Measurements from ENCODE around the gene PLA2G2F. TPM values are rescaled to one million over a fixed set of nuclear protein-coding genes. Genes with fewer than 3 reads are reported as not detected.

The PLA2G2F gene
- total and polyA plus RNA-seq, 4 donors = 0.03 to 0.13 TPM; not detected in 2

- Histone ChIP-seq H3K9me3 (ENCODE audit: control insufficient read depth, low read length) (peaks cover 2% of the 10 kb centered on the region), H3K4me3 (ENCODE audit: low read length in 2 of 2) (no peak overlapping the region), H3K27me3 (ENCODE audit: control insufficient read depth in 1 of 2, insufficient read depth in 2 of 2, low read length in 1 of 2) (no peaks in the 10 kb centered on the region), H3K36me3 (ENCODE audit: control insufficient read depth in 1 of 2, insufficient read depth in 2 of 2, low read length in 1 of 2) (no peaks in the 10 kb centered on the region), H3K4me1 (ENCODE audit: control insufficient read depth in 1 of 2, insufficient read depth in 2 of 2, low read length in 2 of 2) (no peaks in the 10 kb centered on the region), H3K27ac (ENCODE audit: low read depth in 1 of 2, low read length in 2 of 2) (no peak overlapping the region)
- DNase-seq = no peak
- intact Hi-C loops (cut with DNase I) = no loop called here
- no peak for ATAC-seq (ENCODE audit: low FRiP score)
- 51 to 69% methylated on average over 3 of the region's 3 CpGs for WGBS, 2 donors
Measured at GRCh38 chr1:20180844-20181207, 41.7 kb downstream of the PLA2G2F start.

- H3K9me3 ChIP-seq (ENCODE audit: control insufficient read depth, low read length) = peaks cover 2% of the 10 kb centered on the region
- H3K4me1 ChIP-seq (ENCODE audit: control insufficient read depth in 1 of 2, insufficient read depth in 2 of 2, low read length in 2 of 2) = no peaks in the 10 kb centered on the region
- H3K36me3 ChIP-seq (ENCODE audit: control insufficient read depth in 1 of 2, insufficient read depth in 2 of 2, low read length in 1 of 2) = no peaks in the 10 kb centered on the region
- H3K27ac ChIP-seq (ENCODE audit: low read depth in 1 of 2, low read length in 2 of 2) = no peak overlapping the region
- ATAC-seq (ENCODE audit: low FRiP score) (no peak), DNase-seq (no peak)
- no peak overlapping the region for H3K4me3 ChIP-seq (ENCODE audit: low read length in 2 of 2)
- H3K27me3 ChIP-seq (ENCODE audit: control insufficient read depth in 1 of 2, insufficient read depth in 2 of 2, low read length in 1 of 2) = no peaks in the 10 kb centered on the region
- intact Hi-C loops (cut with DNase I) = no loop called here
Measured at GRCh38 chr1:20182415-20182814, 43.3 kb downstream of the PLA2G2F start.

- Histone ChIP-seq H3K27ac (ENCODE audit: low read depth in 1 of 2, low read length in 2 of 2) (no peak overlapping the region), H3K9me3 (ENCODE audit: control insufficient read depth, low read length) (peaks cover 2% of the 10 kb centered on the region), H3K4me1 (ENCODE audit: control insufficient read depth in 1 of 2, insufficient read depth in 2 of 2, low read length in 2 of 2) (no peaks in the 10 kb centered on the region), H3K27me3 (ENCODE audit: control insufficient read depth in 1 of 2, insufficient read depth in 2 of 2, low read length in 1 of 2) (no peaks in the 10 kb centered on the region), H3K4me3 (ENCODE audit: low read length in 2 of 2) (no peak overlapping the region), H3K36me3 (ENCODE audit: control insufficient read depth in 1 of 2, insufficient read depth in 2 of 2, low read length in 1 of 2) (no peaks in the 10 kb centered on the region)
- intact Hi-C loops (cut with DNase I) = no loop called here
- ATAC-seq (ENCODE audit: low FRiP score) = no peak
- DNase-seq = no peak
- WGBS, 2 donors = 79 to 82% methylated on average over 10 of the region's 10 CpGs
Measured at GRCh38 chr1:20183035-20183434, 43.9 kb downstream of the PLA2G2F start.

- Histone ChIP-seq H3K4me3 (ENCODE audit: low read length in 2 of 2) (no peak overlapping the region), H3K4me1 (ENCODE audit: control insufficient read depth in 1 of 2, insufficient read depth in 2 of 2, low read length in 2 of 2) (no peaks in the 10 kb centered on the region), H3K27ac (ENCODE audit: low read depth in 1 of 2, low read length in 2 of 2) (no peak overlapping the region), H3K9me3 (ENCODE audit: control insufficient read depth, low read length) (peaks cover 2% of the 10 kb centered on the region), H3K27me3 (ENCODE audit: control insufficient read depth in 1 of 2, insufficient read depth in 2 of 2, low read length in 1 of 2) (no peaks in the 10 kb centered on the region), H3K36me3 (ENCODE audit: control insufficient read depth in 1 of 2, insufficient read depth in 2 of 2, low read length in 1 of 2) (no peaks in the 10 kb centered on the region)
- intact Hi-C loops (cut with DNase I) = no loop called here
- DNase-seq (no peak), ATAC-seq (ENCODE audit: low FRiP score) (no peak)
- WGBS, 2 donors = 72 to 86% methylated on average over 13 of the region's 13 CpGs
Measured at GRCh38 chr1:20183616-20184271, 44.6 kb downstream of the PLA2G2F start.

GRCh38 chr1:20184481-20184900, 45.4 kb downstream of the PLA2G2F start:
- 68 to 72% methylated on average over 6 of the region's 6 CpGs for WGBS, 2 donors
- Histone ChIP-seq H3K4me3 (ENCODE audit: low read length in 2 of 2) (no peak overlapping the region), H3K27me3 (ENCODE audit: control insufficient read depth in 1 of 2, insufficient read depth in 2 of 2, low read length in 1 of 2) (no peaks in the 10 kb centered on the region), H3K36me3 (ENCODE audit: control insufficient read depth in 1 of 2, insufficient read depth in 2 of 2, low read length in 1 of 2) (no peaks in the 10 kb centered on the region), H3K27ac (ENCODE audit: low read depth in 1 of 2, low read length in 2 of 2) (no peak overlapping the region), H3K4me1 (ENCODE audit: control insufficient read depth in 1 of 2, insufficient read depth in 2 of 2, low read length in 2 of 2) (no peaks in the 10 kb centered on the region), H3K9me3 (ENCODE audit: control insufficient read depth, low read length) (no peaks in the 10 kb centered on the region)
- DNase-seq (no peak), ATAC-seq (ENCODE audit: low FRiP score) (no peak)
- intact Hi-C loops (cut with DNase I) = no loop called here

GRCh38 chr1:20184997-20185833, 46.1 kb downstream of the PLA2G2F start:
- intact Hi-C loops (cut with DNase I) = no loop called here
- WGBS, 2 donors = 76 to 80% methylated on average over 17 of the region's 17 CpGs
- no peak overlapping the region for H3K27ac ChIP-seq (ENCODE audit: low read depth in 1 of 2, low read length in 2 of 2)
- DNase-seq (no peak), ATAC-seq (ENCODE audit: low FRiP score) (no peak)
- no peaks in the 10 kb centered on the region for H3K4me1 ChIP-seq (ENCODE audit: control insufficient read depth in 1 of 2, insufficient read depth in 2 of 2, low read length in 2 of 2)
- no peaks in the 10 kb centered on the region for H3K36me3 ChIP-seq (ENCODE audit: control insufficient read depth in 1 of 2, insufficient read depth in 2 of 2, low read length in 1 of 2)
- no peak overlapping the region for H3K4me3 ChIP-seq (ENCODE audit: low read length in 2 of 2)
- no peaks in the 10 kb centered on the region for H3K9me3 ChIP-seq (ENCODE audit: control insufficient read depth, low read length)
- no peaks in the 10 kb centered on the region for H3K27me3 ChIP-seq (ENCODE audit: control insufficient read depth in 1 of 2, insufficient read depth in 2 of 2, low read length in 1 of 2)

GRCh38 chr1:20185834-20186782, 47.0 kb downstream of the PLA2G2F start, which contains the start of the genes PLA2G2C and UBXN10:
Gene PLA2G2C, minus strand, starts transcription at chr1:20186518. Its CDS starts 9,155 bp downstream, at chr1:20177363.
Gene UBXN10, plus strand, starts transcription at chr1:20186096. Its CDS starts 4,466 bp downstream, at chr1:20190562.
- intact Hi-C loops (cut with DNase I) = no loop called here
- ATAC-seq (ENCODE audit: low FRiP score) = peak; percentile 70
- no peaks in the 10 kb centered on the region for H3K4me1 ChIP-seq (ENCODE audit: control insufficient read depth in 1 of 2, insufficient read depth in 2 of 2, low read length in 2 of 2)
- H3K9me3 ChIP-seq (ENCODE audit: control insufficient read depth, low read length) = no peaks in the 10 kb centered on the region
- no peaks in the 10 kb centered on the region for H3K27me3 ChIP-seq (ENCODE audit: control insufficient read depth in 1 of 2, insufficient read depth in 2 of 2, low read length in 1 of 2)
- peak; percentile 61 to 84 for DNase-seq
- no peak within 1 kb of the TSS for H3K27ac ChIP-seq (ENCODE audit: low read depth in 1 of 2, low read length in 2 of 2)
- no peaks in the 10 kb centered on the region for H3K36me3 ChIP-seq (ENCODE audit: control insufficient read depth in 1 of 2, insufficient read depth in 2 of 2, low read length in 1 of 2)
- WGBS, 2 donors = 2 to 3% methylated on average over 51 to 52 of the region's 52 CpGs
- H3K4me3 ChIP-seq (ENCODE audit: low read length in 2 of 2) = no peak within 1 kb of the TSS

- ATAC-seq (ENCODE audit: low FRiP score) (no peak), DNase-seq (no peak)
- 67 to 73% methylated on average over 7 of the region's 7 CpGs for WGBS, 2 donors
- no peaks in the 10 kb centered on the region for H3K4me1 ChIP-seq (ENCODE audit: control insufficient read depth in 1 of 2, insufficient read depth in 2 of 2, low read length in 2 of 2)
- H3K4me3 ChIP-seq (ENCODE audit: low read length in 2 of 2) = no peak overlapping the region
- intact Hi-C loops (cut with DNase I) = no loop called here
- H3K36me3 ChIP-seq (ENCODE audit: control insufficient read depth in 1 of 2, insufficient read depth in 2 of 2, low read length in 1 of 2) = no peaks in the 10 kb centered on the region
- H3K9me3 ChIP-seq (ENCODE audit: control insufficient read depth, low read length) = no peaks in the 10 kb centered on the region
- no peaks in the 10 kb centered on the region for H3K27me3 ChIP-seq (ENCODE audit: control insufficient read depth in 1 of 2, insufficient read depth in 2 of 2, low read length in 1 of 2)
- H3K27ac ChIP-seq (ENCODE audit: low read depth in 1 of 2, low read length in 2 of 2) = no peak overlapping the region
Measured at GRCh38 chr1:20187103-20187812, 48.1 kb downstream of the PLA2G2F start.
